LNCAP (cell line): ENCODE measurements around the gene FES.

Experiments used
- CTCF ChIP-seq: fragments of 450-650 bp; IDR thresholded peaks from 2 replicates; pipeline ENCODE4 v1.5.1; 2017; ENCODE audit warnings: mild to moderate bottlenecking

The FES gene

GRCh38 chr15:90869601-90870353 is 14.5 kb upstream of the FES start:
- no peak for TF ChIP-seq CTCF

- no peak for TF ChIP-seq CTCF
Measured at GRCh38 chr15:90870354-90871138, 13.8 kb upstream of the FES start.

GRCh38 chr15:90871139-90871715 is 13.1 kb upstream of the FES start:
- no peak for TF ChIP-seq CTCF

- TF ChIP-seq CTCF: no peak
Measured at GRCh38 chr15:90871716-90872485, 12.4 kb upstream of the FES start.

- no peak for TF ChIP-seq CTCF
Measured at GRCh38 chr15:90872486-90873184, 11.7 kb upstream of the FES start.

GRCh38 chr15:90873488-90873997 is 10.8 kb upstream of the FES start:
- TF ChIP-seq CTCF: no peak
